MM.1S (cell line): Measurements from ENCODE around the gene CD300A.

ENCODE experiments used
- DNase-seq: peaks from one replicate; pipeline ENCODE4 v3.0.0-alpha.2; 2015
- H2AFZ ChIP-seq: fragments of 300-600 bp; sonication (generic); 2 replicates; pipeline ENCODE4 v1.6.0; 2016; ENCODE audit warnings: antibody characterized with exemption, low read length
- H3F3A ChIP-seq: fragments of 300-600 bp; sonication (generic); 2 replicates; pipeline ENCODE4 v1.6.1; 2016; ENCODE audit warnings: mild to moderate bottlenecking, antibody characterized with exemption, low read length, moderate library complexity, mixed read lengths; ENCODE audit not compliant: insufficient read depth
- H3K27ac ChIP-seq: fragments of 300-600 bp; sonication (generic); 2 replicates; pipeline ENCODE4 v1.5.1; 2016; ENCODE audit warnings: mild to moderate bottlenecking, low read length
- H3K27me3 ChIP-seq: fragments of 300-600 bp; sonication (generic); replicated peaks from 2 replicates; pipeline ENCODE4 v1.6.0; 2016; ENCODE audit warnings: low read length; ENCODE audit not compliant: insufficient read depth
- H3K36me3 ChIP-seq: fragments of 300-600 bp; sonication (generic); replicated peaks from 2 replicates; pipeline ENCODE4 v1.6.1; 2016; ENCODE audit warnings: mild to moderate bottlenecking, low read length, mixed read lengths; ENCODE audit not compliant: insufficient read depth
- H3K4me1 ChIP-seq: fragments of 300-600 bp; sonication (generic); 2 replicates; pipeline ENCODE4 v1.6.1; 2016; ENCODE audit warnings: low read length, mixed read lengths
- H3K4me2 ChIP-seq: fragments of 300-600 bp; sonication (generic); 2 replicates; pipeline ENCODE4 v1.6.0; 2016; ENCODE audit warnings: low read depth, low read length
- H3K4me3 ChIP-seq: fragments of 300-600 bp; sonication (generic); 2 replicates; pipeline ENCODE4 v1.5.1; 2016; ENCODE audit warnings: low read length, mixed read lengths
- H3K79me2 ChIP-seq: fragments of 300-600 bp; sonication (generic); 2 replicates; pipeline ENCODE4 v1.6.1; 2016; ENCODE audit warnings: mixed run types, low read length, mixed read lengths
- H3K9ac ChIP-seq: fragments of 300-600 bp; sonication (generic); 2 replicates; pipeline ENCODE4 v1.6.1; 2016; ENCODE audit warnings: low read length, mixed read lengths
- H3K9me2 ChIP-seq: fragments of 300-600 bp; sonication (generic); replicated peaks from 2 replicates; pipeline ENCODE4 v1.6.1; 2016; ENCODE audit warnings: mild to moderate bottlenecking, low read length, mixed read lengths; ENCODE audit not compliant: insufficient read depth
- H3K9me3 ChIP-seq: fragments of 300-600 bp; sonication (generic); replicated peaks from 2 replicates; pipeline ENCODE4 v1.6.1; 2016; ENCODE audit warnings: mild to moderate bottlenecking, low read length, mixed read lengths; ENCODE audit not compliant: insufficient read depth
- H4K20me1 ChIP-seq: fragments of 300-600 bp; sonication (generic); 2 replicates; pipeline ENCODE4 v1.6.1; 2016; ENCODE audit warnings: mild to moderate bottlenecking, low read length, moderate library complexity, mixed read lengths; ENCODE audit not compliant: insufficient read depth
- EZH2 ChIP-seq: fragments of 300-600 bp; sonication (generic); optimal IDR thresholded peaks from 2 replicates; pipeline ENCODE3; 2017; ENCODE audit warnings: low read depth, mild to moderate bottlenecking, antibody characterized with exemption, low read length, mixed read lengths
- EZH2phosphoT487 ChIP-seq: fragments of 300-600 bp; sonication (generic); IDR thresholded peaks from 2 replicates; pipeline ENCODE4 v1.6.1; 2018; ENCODE audit warnings: antibody characterized with exemption, low read length
- TF ChIP-seq, protein P1 (sequence below): fragments of 300-600 bp; sonication (generic); IDR thresholded peaks from 2 replicates; pipeline ENCODE4 v1.5.1; 2016; ENCODE audit warnings: antibody characterized with exemption, low read length, mixed read lengths

Gene CD300A

DNA sequence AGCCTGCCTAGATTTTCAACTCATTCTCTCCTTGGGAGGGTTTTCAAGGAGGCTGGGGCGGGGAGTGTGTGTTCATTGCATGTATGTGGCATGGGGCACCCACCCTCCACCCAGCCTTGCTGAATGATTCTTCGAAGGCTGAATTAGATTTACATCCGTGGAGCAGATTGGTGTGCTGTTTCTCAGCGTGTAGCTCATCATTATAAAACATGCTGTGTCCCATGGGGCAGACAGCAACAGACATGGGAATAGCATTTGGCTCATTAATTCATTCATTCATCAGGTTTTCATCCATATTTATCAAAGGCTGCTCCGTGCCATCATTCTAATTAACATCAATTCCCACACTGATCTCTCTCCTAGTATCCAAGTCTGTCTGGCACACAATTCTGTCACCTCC, 10.6 kb upstream of the CD300A start:
- no peak overlapping the region for H3K4me2 ChIP-seq
- H3K27ac ChIP-seq, result no peak overlapping the region
- TF ChIP-seq EZH2, result no peak
- TF ChIP-seq, protein P1, sequence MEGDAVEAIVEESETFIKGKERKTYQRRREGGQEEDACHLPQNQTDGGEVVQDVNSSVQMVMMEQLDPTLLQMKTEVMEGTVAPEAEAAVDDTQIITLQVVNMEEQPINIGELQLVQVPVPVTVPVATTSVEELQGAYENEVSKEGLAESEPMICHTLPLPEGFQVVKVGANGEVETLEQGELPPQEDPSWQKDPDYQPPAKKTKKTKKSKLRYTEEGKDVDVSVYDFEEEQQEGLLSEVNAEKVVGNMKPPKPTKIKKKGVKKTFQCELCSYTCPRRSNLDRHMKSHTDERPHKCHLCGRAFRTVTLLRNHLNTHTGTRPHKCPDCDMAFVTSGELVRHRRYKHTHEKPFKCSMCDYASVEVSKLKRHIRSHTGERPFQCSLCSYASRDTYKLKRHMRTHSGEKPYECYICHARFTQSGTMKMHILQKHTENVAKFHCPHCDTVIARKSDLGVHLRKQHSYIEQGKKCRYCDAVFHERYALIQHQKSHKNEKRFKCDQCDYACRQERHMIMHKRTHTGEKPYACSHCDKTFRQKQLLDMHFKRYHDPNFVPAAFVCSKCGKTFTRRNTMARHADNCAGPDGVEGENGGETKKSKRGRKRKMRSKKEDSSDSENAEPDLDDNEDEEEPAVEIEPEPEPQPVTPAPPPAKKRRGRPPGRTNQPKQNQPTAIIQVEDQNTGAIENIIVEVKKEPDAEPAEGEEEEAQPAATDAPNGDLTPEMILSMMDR, result no peak
- no peak for TF ChIP-seq EZH2phosphoT487
- H2AFZ ChIP-seq, result no peak overlapping the region
- no peaks in the 10 kb centered on the region for H3K36me3 ChIP-seq
- no peaks in the 10 kb centered on the region for H3K79me2 ChIP-seq
- no peaks in the 10 kb centered on the region for H3K9me3 ChIP-seq
- no peaks in the 10 kb centered on the region for H3F3A ChIP-seq
- H3K4me3 ChIP-seq, result no peak overlapping the region
- H3K4me1 ChIP-seq, result peaks cover 5% of the 10 kb centered on the region; the same call in 1 of the 2 replicates
- H4K20me1 ChIP-seq, result no peaks in the 10 kb centered on the region
- no peak for DNase-seq
- H3K9me2 ChIP-seq, result no peaks in the 10 kb centered on the region
- H3K27me3 ChIP-seq, result peaks cover 29% of the 10 kb centered on the region
- no peak overlapping the region for H3K9ac ChIP-seq

DNA sequence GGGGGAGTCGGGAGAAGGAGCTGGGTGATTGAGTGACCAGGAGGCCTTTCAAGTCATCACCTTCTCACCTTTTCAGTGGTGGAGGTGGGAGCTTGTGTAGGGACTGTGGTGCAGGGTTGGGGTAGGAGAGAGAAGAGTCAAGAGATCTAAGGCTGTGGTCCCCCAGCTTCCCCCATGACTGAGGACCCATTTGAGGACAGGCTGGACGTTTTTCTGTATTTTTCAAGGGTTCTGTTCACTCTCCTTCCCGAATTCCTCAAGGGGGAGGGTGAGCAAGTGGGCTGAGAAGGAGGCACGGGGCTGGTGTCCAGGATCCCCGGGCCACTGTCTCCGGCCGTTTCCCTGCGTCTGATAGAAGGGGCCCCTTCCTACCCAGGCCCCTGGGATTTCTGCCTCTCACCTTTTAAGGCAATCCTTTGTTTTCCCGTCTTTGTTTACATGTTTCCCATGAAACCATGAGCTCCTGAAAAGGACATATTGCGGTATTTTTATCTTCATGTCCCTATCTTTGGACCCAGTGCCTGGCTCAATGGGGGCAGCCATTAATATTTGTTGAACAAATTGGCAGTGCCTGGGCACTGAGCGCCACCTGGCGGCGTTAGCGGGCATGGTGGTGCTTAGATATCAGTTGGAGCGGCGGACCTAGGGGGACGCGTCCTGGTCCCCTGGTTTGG, 9.2 kb upstream of the CD300A start:
- no peak overlapping the region for H3K9ac ChIP-seq
- 0 out of 2 replicates have a peak overlapping the region, but pooled peaks have one; percentile 6 for H2AFZ ChIP-seq
- H3K79me2 ChIP-seq, result no peaks in the 10 kb centered on the region
- H3K9me3 ChIP-seq, result no peaks in the 10 kb centered on the region
- no peaks in the 10 kb centered on the region for H3K9me2 ChIP-seq
- no peak overlapping the region for H3K4me2 ChIP-seq
- no peak overlapping the region for H3K27ac ChIP-seq
- no peaks in the 10 kb centered on the region for H4K20me1 ChIP-seq
- no peaks in the 10 kb centered on the region for H3F3A ChIP-seq
- no peak for TF ChIP-seq EZH2phosphoT487
- TF ChIP-seq EZH2, result no peak
- TF ChIP-seq, protein P1, result peak; percentile 95
- peak; percentile 64 for DNase-seq
- no peaks in the 10 kb centered on the region for H3K36me3 ChIP-seq
- H3K27me3 ChIP-seq, result peaks cover 16% of the 10 kb centered on the region
- H3K4me1 ChIP-seq, result peaks cover 5% of the 10 kb centered on the region; the same call in 1 of the 2 replicates
- H3K4me3 ChIP-seq, result no peak overlapping the region

DNA sequence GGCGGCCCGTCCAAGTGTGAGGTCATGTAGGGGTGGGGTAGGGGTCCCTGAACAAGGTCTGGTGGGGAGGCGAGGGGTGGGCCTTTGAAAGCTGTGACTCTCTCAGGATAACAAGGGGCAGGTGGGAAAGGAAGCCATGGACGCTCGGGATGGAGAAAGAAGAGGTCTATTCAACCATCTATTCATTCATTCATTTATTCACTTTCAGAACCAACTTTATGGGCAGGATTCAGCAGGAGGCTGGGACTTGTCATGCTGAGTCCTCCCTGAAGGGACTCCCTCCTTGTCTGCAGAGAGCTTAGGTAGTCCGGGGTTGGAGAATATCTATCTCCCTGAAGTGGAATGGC, 8.6 kb upstream of the CD300A start:
- H4K20me1 ChIP-seq, result no peaks in the 10 kb centered on the region
- H3K4me1 ChIP-seq, result peaks cover 10% of the 10 kb centered on the region
- peaks cover 11% of the 10 kb centered on the region for H3K27me3 ChIP-seq
- no peak for TF ChIP-seq EZH2phosphoT487
- TF ChIP-seq EZH2, result no peak
- TF ChIP-seq, protein P1, result no peak
- no peaks in the 10 kb centered on the region for H3K79me2 ChIP-seq
- H3K4me2 ChIP-seq, result no peak overlapping the region
- H3K36me3 ChIP-seq, result no peaks in the 10 kb centered on the region
- 0 out of 2 replicates have a peak overlapping the region, but pooled peaks have one; percentile 6 for H2AFZ ChIP-seq
- H3K27ac ChIP-seq, result no peak overlapping the region
- H3K9me2 ChIP-seq, result no peaks in the 10 kb centered on the region
- H3F3A ChIP-seq, result no peaks in the 10 kb centered on the region
- H3K9me3 ChIP-seq, result no peaks in the 10 kb centered on the region
- no peak overlapping the region for H3K9ac ChIP-seq
- DNase-seq, result no peak
- no peak overlapping the region for H3K4me3 ChIP-seq
